Measurements from ENCODE around the gene CELF4.

DNA sequence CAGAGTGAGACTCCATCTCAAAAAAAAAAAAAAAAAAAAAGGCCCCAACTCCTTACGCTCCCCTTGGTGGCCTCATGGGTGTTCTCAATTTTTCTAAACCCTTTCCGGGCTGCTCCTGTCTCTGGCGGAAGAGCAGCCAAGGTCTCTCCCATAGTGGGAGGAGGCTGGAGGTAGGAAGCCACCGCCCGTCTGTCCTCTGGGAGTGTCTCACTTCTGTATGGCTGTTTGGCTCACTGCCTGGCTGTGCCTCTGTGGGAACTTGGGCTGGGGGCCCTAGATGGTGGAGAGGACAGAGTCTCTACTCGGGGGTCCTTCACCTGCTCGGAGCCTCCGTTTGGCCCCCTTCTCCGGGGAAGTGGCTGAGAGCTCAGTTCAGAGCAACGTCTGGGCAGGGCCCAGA is 245.3 kb downstream of the CELF4 start:
- TF ChIP-seq EZH2 (IDR thresholded peaks at IDR 0.05) = no peak
- no peak for TF ChIP-seq POLR2AphosphoS5 (IDR thresholded peaks at IDR 0.05; ENCODE audit: borderline replicate concordance, low read depth, low read length)

Measured in SK-N-MC (cell line).